GM21737 (cell line): Measurements from ENCODE around the gene CD8B2.
"Not testable (repeated sequence)": the region's sequence is repeated elsewhere in the genome, so short reads cannot be mapped to it uniquely, and the experiment has no call there.

Source experiments
- ATAC-seq: cut with Tn5 transposase; IDR thresholded peaks from one replicate; pipeline ENCODE4 v1.9.1; 2021; ENCODE audit warnings: mild to moderate bottlenecking, moderate library complexity; ENCODE audit not compliant: unreplicated experiment

Gene CD8B2

GRCh38 chr2:106547164-106547903 is 60.2 kb downstream of the CD8B2 start:
- no peak for ATAC-seq

GRCh38 chr2:106551417-106552130 is 64.4 kb downstream of the CD8B2 start:
- ATAC-seq = no peak

GRCh38 chr2:106552921-106553320 is 65.8 kb downstream of the CD8B2 start:
- no peak for ATAC-seq

GRCh38 chr2:106553321-106553720 is 66.2 kb downstream of the CD8B2 start:
- no peak for ATAC-seq

- ATAC-seq = no peak
Observed at GRCh38 chr2:106554411-106554810, 67.2 kb downstream of the CD8B2 start.

- ATAC-seq = no peak
Observed at GRCh38 chr2:106555053-106555452, 67.9 kb downstream of the CD8B2 start.

GRCh38 chr2:106559786-106560185 is 72.6 kb downstream of the CD8B2 start:
- not testable (repeated sequence) for ATAC-seq

GRCh38 chr2:106560773-106561172 is 73.6 kb downstream of the CD8B2 start:
- ATAC-seq = no peak

- ATAC-seq = no peak
Observed at GRCh38 chr2:106561356-106561755, 74.2 kb downstream of the CD8B2 start.

- no peak for ATAC-seq
Observed at GRCh38 chr2:106561803-106562202, 74.6 kb downstream of the CD8B2 start.

GRCh38 chr2:106562268-106563186 is 75.4 kb downstream of the CD8B2 start:
- no peak for ATAC-seq

GRCh38 chr2:106563195-106563594 is 76.0 kb downstream of the CD8B2 start:
- ATAC-seq = no peak

GRCh38 chr2:106565599-106565998 is 78.4 kb downstream of the CD8B2 start:
- no peak for ATAC-seq

GRCh38 chr2:106566050-106566449 is 78.9 kb downstream of the CD8B2 start:
- no peak for ATAC-seq

- not testable (repeated sequence) for ATAC-seq
Observed at GRCh38 chr2:106566484-106566883, 79.3 kb downstream of the CD8B2 start.

- no peak for ATAC-seq
Observed at GRCh38 chr2:106570316-106570715, 83.2 kb downstream of the CD8B2 start.
